GM12892 (cell line): ENCODE results near the gene PDE10A.

Experiments
- POLR2A ChIP-seq: IDR thresholded peaks from 2 replicates; pipeline ENCODE4 v1.6.1; 2011; ENCODE audit warnings: low read depth, low read length, control low read depth
- POLR2AphosphoS5 ChIP-seq: IDR thresholded peaks from 2 replicates; pipeline ENCODE4 v1.6.1; 2011; ENCODE audit warnings: low read depth, low read length, control low read depth
- TAF1 ChIP-seq: IDR thresholded peaks from 2 replicates; pipeline ENCODE4 v1.6.1; 2011; ENCODE audit warnings: low read depth, mild to moderate bottlenecking, control low read depth, low read length, borderline replicate concordance

- TF ChIP-seq POLR2AphosphoS5 (no peak), POLR2A (no peak), TAF1 (no peak)
These were observed 146.9 kb downstream of the PDE10A start for GRCh38 chr6:165515963-165516624.
